T-helper 22 cell (primary cell): Measurements from ENCODE around the gene TWIST2.

ENCODE experiments used
- DNase-seq: peaks from one replicate; pipeline ENCODE4 v3.0.0-alpha.2; 2020; ENCODE audit warnings: low read depth

TWIST2 gene

DNA sequence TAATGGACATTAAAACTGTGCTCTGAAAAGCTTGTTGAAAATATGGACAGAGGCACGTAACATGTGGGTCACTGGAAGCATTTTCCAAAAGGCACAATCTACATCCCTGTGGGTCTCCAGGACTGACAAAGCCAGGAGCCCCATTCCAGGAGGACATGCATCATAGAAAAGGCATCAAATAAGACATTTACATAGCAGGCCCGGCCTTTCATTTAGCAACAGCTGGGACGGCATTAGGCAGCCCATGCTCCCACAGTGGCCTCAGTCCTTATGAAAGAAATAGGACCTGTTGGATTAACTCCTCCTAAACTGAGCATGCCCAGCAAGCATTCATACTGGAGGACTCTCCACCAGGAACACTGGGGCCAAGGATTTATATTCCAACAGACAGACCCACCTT lies 72.2 kb downstream of the TWIST2 start:
- DNase-seq = no peak

- no peak for DNase-seq
Measured at GRCh38 chr2:238920601-238921001, 72.7 kb downstream of the TWIST2 start.

GRCh38 chr2:238921259-238921658 lies 73.4 kb downstream of the TWIST2 start:
- DNase-seq = no peak

DNA sequence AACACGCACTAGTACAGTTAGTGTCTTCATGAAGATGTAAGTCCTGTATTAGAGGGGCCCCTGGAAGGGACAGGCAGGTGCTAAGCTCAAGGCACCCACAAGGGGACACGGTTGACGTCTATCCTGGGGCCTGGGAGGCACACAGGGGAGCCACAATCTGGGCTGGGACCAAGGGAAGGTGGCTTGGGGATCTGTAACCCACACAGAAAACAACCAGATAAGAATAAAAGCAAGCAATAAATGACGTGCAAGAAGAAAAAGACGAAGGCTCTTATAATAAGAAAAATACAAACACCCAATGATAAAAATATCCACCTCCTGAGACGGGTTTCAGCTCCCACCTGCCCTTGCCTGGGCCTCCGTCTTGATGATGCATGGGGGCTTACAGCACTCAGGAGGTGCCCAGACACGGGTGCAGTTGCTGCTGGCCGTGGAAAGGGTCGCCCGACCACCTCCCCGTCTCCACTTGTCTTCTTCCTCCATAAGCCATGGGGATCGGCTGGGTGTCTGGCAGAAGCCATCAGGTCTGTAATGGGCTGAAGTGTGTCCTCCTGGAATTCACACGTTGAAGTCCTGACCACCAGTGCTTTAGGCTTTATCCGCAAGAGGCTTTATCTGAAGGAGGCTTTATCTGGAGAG lies 73.9 kb downstream of the TWIST2 start:
- no peak for DNase-seq

- DNase-seq = no peak
Measured at GRCh38 chr2:238922435-238922834, 74.5 kb downstream of the TWIST2 start.

- no peak for DNase-seq
Measured at GRCh38 chr2:238924032-238924431, 76.1 kb downstream of the TWIST2 start.

- DNase-seq = no peak
Measured at GRCh38 chr2:238924796-238925195, 76.9 kb downstream of the TWIST2 start.

GRCh38 chr2:238925281-238925680 lies 77.4 kb downstream of the TWIST2 start:
- DNase-seq = no peak

- DNase-seq = no peak
Measured at GRCh38 chr2:238925816-238926521, 78.1 kb downstream of the TWIST2 start.

GRCh38 chr2:238926761-238927611 lies 79.1 kb downstream of the TWIST2 start:
- DNase-seq = no peak

GRCh38 chr2:238927746-238928519 lies 80.0 kb downstream of the TWIST2 start:
- no peak for DNase-seq

- DNase-seq = no peak
Measured at GRCh38 chr2:238928520-238929241, 80.8 kb downstream of the TWIST2 start.

GRCh38 chr2:238929242-238930081 lies 81.6 kb downstream of the TWIST2 start:
- no peak for DNase-seq

DNA sequence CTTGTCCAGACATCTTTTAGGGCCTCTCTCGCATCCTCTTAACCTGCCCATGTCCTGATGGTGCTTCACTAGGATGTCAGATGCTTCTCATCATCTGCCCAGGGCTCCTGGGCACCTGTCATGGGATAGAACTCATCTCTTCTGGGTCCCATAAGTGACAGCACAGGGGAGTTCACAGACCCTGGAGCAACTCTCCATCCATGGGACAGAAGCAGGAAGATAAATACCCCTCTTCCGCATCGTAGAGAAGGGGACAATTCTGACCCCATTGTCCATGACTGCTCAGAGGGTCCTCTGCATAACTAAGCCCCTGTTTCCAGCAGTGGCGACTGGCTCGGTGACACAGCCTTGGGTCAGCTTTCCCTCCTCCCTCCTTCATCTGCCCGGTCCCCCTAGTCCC lies 82.3 kb downstream of the TWIST2 start:
- no peak for DNase-seq

- no peak for DNase-seq
Measured at GRCh38 chr2:238936162-238937052, 88.5 kb downstream of the TWIST2 start.

DNA sequence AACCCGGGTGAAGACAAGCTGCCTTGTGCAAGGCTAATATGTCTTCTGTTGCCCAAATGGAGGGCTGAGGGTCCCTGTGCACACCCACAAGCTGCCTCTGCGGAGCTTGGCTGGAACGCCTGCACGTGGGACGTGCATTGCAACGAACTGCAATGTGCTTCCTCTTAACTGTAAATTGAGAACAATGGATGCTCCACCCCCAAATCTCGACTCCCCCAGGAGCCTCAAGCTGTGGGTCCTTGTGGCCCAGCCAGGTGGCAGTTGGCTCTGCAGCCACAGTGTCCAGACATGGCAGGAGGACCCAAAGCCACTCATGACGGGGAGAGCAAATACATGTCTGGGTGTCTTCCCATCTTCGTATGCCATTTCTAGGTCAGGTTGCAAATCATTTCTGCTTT lies 90.1 kb downstream of the TWIST2 start:
- no peak for DNase-seq

GRCh38 chr2:238938401-238939055 lies 90.6 kb downstream of the TWIST2 start:
- no peak for DNase-seq

DNA sequence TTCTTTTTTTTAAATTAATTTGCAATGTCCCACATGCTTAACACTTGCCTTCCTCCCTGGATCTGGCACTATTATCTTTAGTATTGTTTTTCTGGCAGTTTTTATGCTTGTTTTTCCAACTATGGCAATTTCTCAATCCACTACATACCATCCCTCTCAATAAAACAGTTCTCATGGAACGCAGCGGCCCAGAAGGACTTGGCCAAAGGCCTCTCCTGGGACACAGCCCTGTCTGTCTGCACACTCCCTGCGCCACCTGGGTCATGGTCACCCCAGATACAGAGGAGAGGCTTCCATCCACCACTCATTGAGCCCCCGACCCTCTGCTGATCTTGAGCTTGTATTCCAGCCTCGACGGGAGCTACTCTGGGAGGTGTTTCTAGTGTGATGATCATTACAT lies 91.2 kb downstream of the TWIST2 start:
- no peak for DNase-seq
